NCI-H1694 (cell line): ENCODE measurements around the gene TSPY10.
"Not testable (repeated sequence)": the region's sequence is repeated elsewhere in the genome, so short reads cannot be mapped to it uniquely, and the experiment has no call there.

Experiments
- DNase-seq: peaks from one replicate; lab custom pipeline; 2025; lab: John Stamatoyannopoulos, UW

The TSPY10 gene, protein sequence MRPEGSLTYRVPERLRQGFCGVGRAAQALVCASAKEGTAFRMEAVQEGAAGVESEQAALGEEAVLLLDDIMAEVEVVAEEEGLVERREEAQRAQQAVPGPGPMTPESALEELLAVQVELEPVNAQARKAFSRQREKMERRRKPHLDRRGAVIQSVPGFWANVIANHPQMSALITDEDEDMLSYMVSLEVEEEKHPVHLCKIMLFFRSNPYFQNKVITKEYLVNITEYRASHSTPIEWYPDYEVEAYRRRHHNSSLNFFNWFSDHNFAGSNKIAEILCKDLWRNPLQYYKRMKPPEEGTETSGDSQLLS

DNA sequence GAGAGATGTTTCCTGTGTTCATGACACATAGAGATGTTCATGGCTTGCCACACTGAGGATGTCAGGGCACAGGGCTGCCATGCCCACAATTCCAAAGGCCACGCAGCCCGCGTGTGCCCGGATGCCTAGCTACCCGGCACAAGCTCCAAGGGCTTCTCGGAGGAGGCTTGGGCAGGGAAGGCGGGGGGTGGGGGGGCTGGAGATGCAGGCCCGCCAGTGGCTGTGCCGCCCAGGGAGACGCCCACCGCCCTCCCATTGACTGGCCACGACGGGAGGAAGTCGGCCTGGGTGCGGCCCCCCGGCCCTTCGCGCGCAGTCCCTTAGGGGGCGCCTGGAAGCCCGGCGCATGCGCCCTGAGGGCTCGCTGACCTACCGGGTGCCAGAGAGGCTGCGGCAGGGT lies at the start of gene TSPY10:
Gene TSPY10, plus strand, starts transcription at position 301 of the 400 bp plus-strand sequence. Its CDS starts 46 bp downstream, at position 347.
- not testable (repeated sequence) for DNase-seq

DNA sequence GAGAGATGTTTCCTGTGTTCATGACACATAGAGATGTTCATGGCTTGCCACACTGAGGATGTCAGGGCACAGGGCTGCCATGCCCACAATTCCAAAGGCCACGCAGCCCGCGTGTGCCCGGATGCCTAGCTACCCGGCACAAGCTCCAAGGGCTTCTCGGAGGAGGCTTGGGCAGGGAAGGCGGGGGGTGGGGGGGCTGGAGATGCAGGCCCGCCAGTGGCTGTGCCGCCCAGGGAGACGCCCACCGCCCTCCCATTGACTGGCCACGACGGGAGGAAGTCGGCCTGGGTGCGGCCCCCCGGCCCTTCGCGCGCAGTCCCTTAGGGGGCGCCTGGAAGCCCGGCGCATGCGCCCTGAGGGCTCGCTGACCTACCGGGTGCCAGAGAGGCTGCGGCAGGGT lies 40.7 kb upstream of the TSPY10 start, which contains the start of gene TSPY9:
Gene TSPY9, plus strand, starts transcription at position 301 of the 400 bp plus-strand sequence. Its CDS starts 46 bp downstream, at position 347.
- DNase-seq = not testable (repeated sequence)

DNA sequence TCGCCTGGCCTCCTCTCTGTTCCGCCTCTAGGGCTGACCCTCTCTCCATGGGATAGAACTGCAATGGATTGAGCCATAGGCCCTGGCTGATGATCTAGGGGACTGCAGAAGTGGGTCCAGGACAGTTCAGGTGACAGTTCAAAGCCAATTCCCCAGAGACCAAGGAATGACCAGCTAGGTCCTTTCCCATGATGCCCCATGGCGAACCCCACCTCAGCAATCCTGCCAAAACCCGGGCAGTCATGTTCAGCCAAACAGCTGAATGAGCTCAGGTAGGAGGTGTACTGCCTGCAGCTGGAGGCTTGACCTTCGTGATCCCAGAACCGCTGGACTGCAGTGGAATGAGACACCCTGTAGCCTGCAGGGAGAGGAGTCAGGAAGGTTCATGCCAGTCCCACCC lies 23.3 kb upstream of the TSPY10 start:
- DNase-seq = not testable (repeated sequence)

- DNase-seq = not testable (repeated sequence)
Observed at GRCh38 chrY:9516287-9516686, 11.4 kb upstream of the TSPY10 start.
